Activated T-helper 17 cell treated with anti-CD3 and anti-CD28 coated beads, Interleukin-2, amount 50 U/mL, for 72 hours (primary cell): ENCODE data around the gene SH3BGRL3. TPM values are rescaled to one million over a fixed set of nuclear protein-coding genes. Genes with fewer than 3 reads are reported as not detected.
"Not testable (repeated sequence)": the region's sequence is repeated elsewhere in the genome, so short reads cannot be mapped to it uniquely, and the experiment has no call there.

Source experiments
- ATAC-seq: fragments of 150-1000 bp; cut with Tn5 transposase; replicated peaks from 2 replicates; pipeline ENCODE4 v1.10.0; 2021; ENCODE audit warnings: mild to moderate bottlenecking, moderate library complexity
- H3K27ac Mint-ChIP-seq: one replicate; pipeline ENCODE4 v1.8.0; 2022; ENCODE audit warnings: mixed read lengths
- H3K27me3 Mint-ChIP-seq: one replicate; pipeline ENCODE4 v1.8.0; 2022; ENCODE audit warnings: mixed read lengths
- H3K36me3 Mint-ChIP-seq: one replicate; pipeline ENCODE4 v1.8.0; 2022; ENCODE audit warnings: low read depth, mild to moderate bottlenecking, mixed read lengths
- H3K4me1 Mint-ChIP-seq: one replicate; pipeline ENCODE4 v1.8.0; 2022; ENCODE audit warnings: mixed read lengths
- H3K4me3 Mint-ChIP-seq: one replicate; pipeline ENCODE4 v1.8.0; 2022; ENCODE audit warnings: mild to moderate bottlenecking, mixed read lengths
- H3K9me3 Mint-ChIP-seq: one replicate; pipeline ENCODE4 v1.8.0; 2022; ENCODE audit warnings: mixed read lengths
- total RNA-seq, 2 donors: library from RNA; stranded (reverse); gene quantifications; one replicate each; pipeline ENCODE4 v1.2.3, GENCODE V29; 2022

The SH3BGRL3 gene
- total RNA-seq, 2 donors from 2014 or later, result 258 to 280 TPM

DNA sequence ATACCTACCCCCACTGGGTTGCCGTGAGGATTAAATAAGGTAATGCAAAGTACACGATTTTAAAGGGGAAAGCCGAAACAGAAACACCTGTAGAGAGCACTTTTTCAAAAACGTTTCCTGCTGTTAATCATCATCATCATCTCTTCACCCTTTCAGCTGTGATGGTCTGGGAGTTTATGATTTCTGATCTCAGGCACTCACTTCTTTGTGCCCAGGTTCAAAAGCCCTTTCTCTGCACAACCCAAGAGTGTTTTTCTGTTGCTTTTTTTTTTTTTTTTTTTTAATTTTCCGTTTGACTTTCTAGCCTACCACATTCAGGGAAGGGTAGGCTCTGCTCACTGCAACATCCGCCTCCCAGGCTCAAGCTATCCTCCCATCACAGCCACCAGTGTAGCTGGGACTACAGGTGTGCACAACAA lies 27.5 kb downstream of the SH3BGRL3 start:
- Mint-ChIP-seq H3K36me3 (peaks cover 4% of the 10 kb centered on the region), H3K4me1 (peaks cover 21% of the 10 kb centered on the region), H3K4me3 (peak overlapping the region; percentile 99), H3K27ac (peak overlapping the region; percentile 95), H3K9me3 (no peaks in the 10 kb centered on the region), H3K27me3 (no peaks in the 10 kb centered on the region)
- peak; percentile 8 for ATAC-seq

DNA sequence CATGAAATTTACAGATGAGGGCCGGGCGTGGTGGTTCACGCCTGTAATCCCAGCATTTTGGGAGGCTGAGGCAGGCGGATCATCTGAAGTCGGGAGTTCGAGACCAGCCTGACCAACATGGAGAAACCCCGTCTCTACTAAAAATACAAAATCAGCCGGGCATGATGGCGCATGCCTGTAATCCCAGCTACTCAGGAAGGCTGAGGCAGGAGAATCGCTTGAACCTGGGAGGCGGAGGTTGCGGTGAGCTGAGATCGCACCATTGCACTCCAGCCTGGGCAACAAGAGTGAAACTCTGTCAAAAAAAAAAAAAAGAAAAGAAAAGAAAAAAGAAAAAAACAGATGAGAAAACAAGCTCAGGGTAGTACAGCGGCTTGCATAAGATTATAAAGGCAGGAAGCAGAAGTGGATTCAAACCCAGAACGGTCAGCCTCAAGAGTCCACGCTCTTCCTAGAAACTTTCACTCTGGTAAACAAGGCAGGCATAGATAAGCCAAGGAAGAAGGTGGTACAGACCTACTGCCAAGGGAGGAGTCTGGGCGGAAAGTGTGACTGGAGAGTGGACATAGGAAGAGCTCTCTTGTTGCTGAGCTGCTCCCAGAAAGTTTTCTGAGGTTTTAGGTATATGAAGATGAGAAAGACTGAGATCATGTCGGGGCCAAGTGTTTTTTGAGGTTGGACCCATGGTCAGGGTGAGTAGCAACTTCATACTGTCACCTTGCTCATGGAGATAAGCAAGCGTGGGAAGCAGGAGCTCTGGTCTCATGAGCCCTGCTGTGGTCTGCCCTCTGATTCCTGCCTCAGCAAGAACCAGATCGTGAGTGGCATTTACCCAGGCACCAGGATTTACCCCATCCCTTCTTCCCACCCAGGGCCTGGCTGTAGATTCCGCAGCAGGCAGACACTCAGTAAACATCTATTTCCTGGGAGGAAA lies 28.3 kb downstream of the SH3BGRL3 start:
- ATAC-seq, result peak; percentile 80
- Mint-ChIP-seq H3K27ac (peak overlapping the region; percentile 95), H3K4me1 (peaks cover 21% of the 10 kb centered on the region), H3K4me3 (peak overlapping the region; percentile 99)
- not testable (repeated sequence) for H3K9me3 Mint-ChIP-seq, H3K36me3 Mint-ChIP-seq, H3K27me3 Mint-ChIP-seq

DNA sequence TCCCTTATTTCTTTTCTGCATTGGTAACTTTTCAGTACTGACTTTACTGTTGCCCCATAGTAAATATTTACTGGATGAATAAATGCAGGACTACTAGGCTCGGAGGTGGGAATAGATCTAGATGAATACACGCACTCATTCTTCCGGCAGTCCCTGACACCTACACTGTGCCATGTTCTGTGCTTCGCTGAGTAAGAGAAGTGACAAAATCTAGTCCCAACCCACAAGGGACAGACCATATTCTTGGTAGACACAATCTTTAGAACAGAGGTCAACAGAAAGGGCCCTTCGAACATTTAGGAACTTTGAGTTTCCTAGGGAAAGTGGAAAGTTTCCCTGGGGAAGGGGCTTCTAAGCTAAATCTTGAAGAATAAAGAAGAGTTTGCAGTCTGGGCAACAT lies 34.6 kb downstream of the SH3BGRL3 start:
- no peaks in the 10 kb centered on the region for H3K9me3 Mint-ChIP-seq
- H3K4me1 Mint-ChIP-seq, result peaks cover 26% of the 10 kb centered on the region
- H3K27me3 Mint-ChIP-seq, result no peaks in the 10 kb centered on the region
- peaks cover 21% of the 10 kb centered on the region for H3K36me3 Mint-ChIP-seq
- H3K27ac Mint-ChIP-seq, result peak overlapping the region; percentile 67
- peak overlapping the region; percentile 98 for H3K4me3 Mint-ChIP-seq
- ATAC-seq, result no peak

DNA sequence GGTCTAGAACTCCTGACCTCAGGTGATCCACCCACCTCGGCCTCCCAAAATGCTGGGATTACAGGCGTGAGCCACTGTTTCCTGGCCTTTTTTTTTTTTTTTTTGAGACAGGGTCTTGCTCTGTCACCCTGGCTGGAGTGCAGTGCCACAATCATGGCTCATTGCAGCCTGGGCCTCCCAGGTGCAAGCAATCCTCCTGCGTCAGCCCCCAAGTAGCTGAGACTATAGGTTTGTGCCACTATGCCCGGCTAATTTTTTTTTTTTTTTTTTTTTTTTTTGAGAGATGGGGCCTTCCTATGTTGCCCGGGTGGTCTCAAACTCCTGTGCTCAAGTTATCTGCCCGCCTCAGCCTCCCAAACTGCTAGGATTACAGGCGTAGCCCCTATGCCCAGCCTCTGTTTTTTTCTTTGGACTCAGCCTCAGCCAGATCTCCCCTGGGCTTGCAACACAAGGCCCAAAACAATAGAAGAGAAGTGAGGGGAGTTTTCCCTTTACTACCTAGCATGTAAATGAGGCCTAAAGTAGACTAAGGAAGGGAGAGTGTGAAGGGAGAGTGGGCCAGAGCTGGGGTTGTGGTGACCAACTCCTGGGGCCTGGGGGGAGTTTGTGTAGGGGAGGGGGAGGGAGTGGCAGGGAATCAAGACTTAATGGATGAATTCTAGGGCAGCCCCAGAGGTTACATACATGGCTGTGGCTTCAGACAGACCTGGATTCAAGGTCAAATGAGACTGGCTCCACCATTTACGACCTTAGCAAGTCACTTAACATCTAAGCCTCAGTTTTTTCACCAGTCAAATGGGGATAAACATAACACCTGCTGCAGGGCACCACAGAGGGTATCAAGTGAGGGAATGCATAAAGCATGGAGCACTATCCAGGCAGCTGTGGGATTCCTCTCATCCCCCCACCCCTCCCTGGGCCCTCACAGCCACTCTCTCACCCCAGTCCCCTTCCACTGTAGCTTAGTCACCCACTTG lies 36.3 kb downstream of the SH3BGRL3 start:
- Mint-ChIP-seq H3K36me3 (peaks cover 37% of the 10 kb centered on the region), H3K27ac (peak overlapping the region; percentile 67), H3K27me3 (no peaks in the 10 kb centered on the region), H3K4me3 (peak overlapping the region; percentile 98), H3K4me1 (peaks cover 32% of the 10 kb centered on the region), H3K9me3 (no peaks in the 10 kb centered on the region)
- ATAC-seq, result no peak

DNA sequence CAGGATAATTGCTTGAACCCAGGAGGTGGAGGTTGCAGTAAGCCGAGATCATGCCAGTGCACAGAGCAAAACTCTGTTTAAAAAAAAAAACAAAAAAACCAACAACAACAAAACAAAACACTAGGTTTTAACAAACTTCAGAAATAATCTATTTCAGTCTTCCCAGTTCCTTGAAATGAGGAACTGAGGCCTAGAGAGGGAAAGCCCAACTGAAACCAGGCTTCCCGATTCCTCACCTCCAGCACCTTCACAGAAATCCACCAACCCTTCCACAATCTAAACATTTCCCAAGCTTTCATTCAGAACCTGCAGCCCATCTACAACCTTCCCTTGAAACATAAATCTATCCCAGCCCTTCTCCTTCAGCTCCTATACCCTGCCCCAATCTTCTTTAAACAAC lies 37.3 kb downstream of the SH3BGRL3 start:
- no peaks in the 10 kb centered on the region for H3K27me3 Mint-ChIP-seq
- peak overlapping the region; percentile 96 for H3K27ac Mint-ChIP-seq
- peaks cover 46% of the 10 kb centered on the region for H3K36me3 Mint-ChIP-seq
- no peaks in the 10 kb centered on the region for H3K9me3 Mint-ChIP-seq
- H3K4me1 Mint-ChIP-seq, result peaks cover 36% of the 10 kb centered on the region
- peak overlapping the region; percentile 98 for H3K4me3 Mint-ChIP-seq
- no peak for ATAC-seq

DNA sequence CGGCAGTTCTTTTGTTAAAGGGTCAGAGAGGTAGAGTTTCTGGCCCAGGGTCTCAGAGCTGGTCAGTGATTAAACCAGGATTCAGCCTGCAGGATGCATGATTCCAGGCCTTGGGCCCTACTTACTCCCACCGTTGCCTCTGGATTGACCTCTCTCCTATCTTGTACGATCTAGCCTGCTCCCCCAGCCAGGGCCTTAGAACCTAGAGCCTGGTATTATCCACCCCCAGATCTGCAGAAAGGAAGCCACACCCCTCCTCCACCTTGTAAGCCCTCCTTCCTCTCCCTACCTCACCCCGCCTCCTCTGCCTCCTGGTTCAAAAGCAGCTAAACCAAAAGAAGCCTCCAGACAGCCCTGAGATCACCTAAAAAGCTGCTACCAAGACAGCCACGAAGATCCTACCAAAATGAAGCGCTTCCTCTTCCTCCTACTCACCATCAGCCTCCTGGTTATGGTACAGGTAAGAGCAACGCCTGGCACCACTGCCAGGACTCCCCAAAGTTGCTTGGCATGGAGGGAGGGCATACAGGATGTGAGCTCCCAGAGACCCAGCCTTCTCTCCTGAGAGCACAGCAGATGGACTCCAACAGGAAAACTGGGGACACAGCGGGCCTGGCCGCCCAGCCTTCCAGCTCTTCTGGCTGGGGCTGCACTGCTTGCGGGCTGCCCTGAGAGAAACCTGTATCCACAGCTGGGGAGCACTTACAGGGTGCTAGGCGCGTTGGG lies 37.9 kb downstream of the SH3BGRL3 start, which contains the start of gene CD52:
Gene CD52 (plus strand): TSS at position 347 of the 726 bp plus-strand sequence. CDS start 60 bp downstream, at position 407.
- peaks cover 53% of the 10 kb centered on the region for H3K36me3 Mint-ChIP-seq
- no peaks in the 10 kb centered on the region for H3K9me3 Mint-ChIP-seq
- peak within 1 kb of the TSS; percentile 96 for H3K27ac Mint-ChIP-seq
- no peaks in the 10 kb centered on the region for H3K27me3 Mint-ChIP-seq
- peak within 1 kb of the TSS; percentile 98 for H3K4me3 Mint-ChIP-seq
- H3K4me1 Mint-ChIP-seq, result peaks cover 36% of the 10 kb centered on the region
- peak; percentile 65 for ATAC-seq

DNA sequence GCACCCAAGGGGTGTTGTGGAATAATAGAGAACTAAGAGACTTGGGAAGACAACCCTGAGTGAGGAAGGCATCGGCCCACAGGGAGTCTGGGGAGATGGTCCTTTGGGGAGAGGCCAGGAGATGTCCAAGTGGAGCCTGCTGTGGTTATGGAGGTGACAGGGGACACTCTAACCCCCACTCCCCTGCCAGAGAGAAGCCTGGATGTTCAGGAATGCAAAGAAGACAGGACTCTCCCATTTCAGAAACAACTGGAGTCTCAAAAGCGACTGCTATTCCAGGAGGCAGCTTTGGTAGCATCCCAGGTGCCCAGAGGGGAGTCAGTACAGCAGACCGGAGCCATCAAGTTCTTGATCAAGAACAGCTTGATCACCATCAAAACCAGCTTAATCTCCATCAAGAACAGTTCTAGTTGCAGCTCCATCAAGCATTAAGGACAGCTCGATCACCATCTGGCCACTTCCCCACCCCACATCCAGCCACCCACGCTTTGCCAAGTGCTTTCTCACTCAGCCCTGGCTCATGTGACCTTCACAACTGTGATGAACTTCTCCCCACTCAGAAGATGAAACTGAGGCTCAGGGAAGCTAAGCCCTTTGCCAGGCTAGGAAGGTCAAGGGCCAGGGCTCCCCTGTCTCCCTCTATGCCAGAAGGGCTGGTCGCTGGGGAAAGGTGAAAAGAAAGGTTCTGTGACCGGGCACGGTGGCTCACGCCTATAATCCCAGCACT lies 38.6 kb downstream of the SH3BGRL3 start:
- no peaks in the 10 kb centered on the region for H3K9me3 Mint-ChIP-seq
- ATAC-seq, result peak; percentile 59

DNA sequence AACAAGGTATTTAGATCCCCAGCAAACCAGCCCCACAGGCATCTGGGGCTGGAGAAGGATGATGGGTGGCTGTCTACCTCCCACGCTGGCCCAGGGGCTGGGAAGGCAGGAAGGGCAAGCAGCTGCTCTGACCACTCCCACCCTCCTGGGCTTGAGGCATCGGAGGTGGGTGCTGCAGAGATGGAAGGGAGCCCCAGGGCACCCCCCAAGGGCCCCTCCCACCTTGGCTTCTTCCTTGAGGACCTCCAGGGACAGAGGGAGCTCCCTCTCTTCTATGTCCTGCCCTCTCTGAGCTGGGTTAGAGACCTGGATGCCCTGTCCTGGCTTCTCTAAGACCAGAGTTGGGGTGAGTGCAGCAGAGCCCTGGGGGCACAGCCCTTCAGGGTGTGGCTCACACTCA lies 41.0 kb downstream of the SH3BGRL3 start:
- H3K36me3 Mint-ChIP-seq, result peaks cover 71% of the 10 kb centered on the region
- no peak for ATAC-seq
- peak overlapping the region; percentile 98 for H3K4me3 Mint-ChIP-seq
- peaks cover 21% of the 10 kb centered on the region for H3K4me1 Mint-ChIP-seq
- no peaks in the 10 kb centered on the region for H3K9me3 Mint-ChIP-seq
- H3K27me3 Mint-ChIP-seq, result no peaks in the 10 kb centered on the region
- H3K27ac Mint-ChIP-seq, result peak overlapping the region; percentile 77

More for the DNA sequence above, 38.6 kb downstream of the SH3BGRL3 start:
- Mint-ChIP-seq H3K27ac (peak overlapping the region; percentile 96), H3K4me3 (peak overlapping the region; percentile 98), H3K27me3 (no peaks in the 10 kb centered on the region), H3K36me3 (peaks cover 60% of the 10 kb centered on the region), H3K4me1 (peaks cover 36% of the 10 kb centered on the region)

DNA sequence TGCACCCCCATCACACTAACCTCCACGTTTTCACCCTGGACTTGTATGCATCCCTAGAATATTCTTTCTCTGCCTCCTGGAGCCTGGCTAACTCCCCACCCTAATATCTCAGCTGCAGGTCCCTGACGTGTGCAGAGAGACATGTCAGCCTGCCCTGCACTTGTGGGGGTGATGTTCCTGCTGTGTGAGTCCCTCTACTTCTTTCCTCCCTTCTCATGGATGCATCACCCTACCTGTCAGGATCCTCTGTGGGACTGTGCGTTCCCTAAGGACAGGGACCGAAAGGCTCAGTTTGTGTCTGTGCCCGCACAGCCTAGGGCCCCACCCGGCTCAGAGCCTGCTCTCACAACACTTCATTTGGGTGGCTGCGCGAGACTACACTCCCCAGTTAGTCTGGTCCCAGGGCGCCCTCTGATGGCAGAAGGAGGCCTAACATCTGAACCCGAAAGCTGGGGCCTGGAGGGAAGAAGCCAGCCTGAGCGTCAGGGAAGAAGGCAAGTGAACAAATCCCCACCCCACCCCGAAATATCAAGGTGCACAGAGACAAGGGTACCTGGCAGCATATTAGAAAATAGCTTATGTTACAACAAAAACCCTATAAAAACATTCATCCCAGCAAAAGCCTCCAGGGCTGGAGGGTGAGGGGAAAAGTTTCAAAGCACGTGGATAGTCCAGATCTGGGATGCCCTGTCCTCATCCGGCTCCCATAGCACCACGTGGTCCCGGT lies 41.6 kb downstream of the SH3BGRL3 start:
- H3K27me3 Mint-ChIP-seq, result no peaks in the 10 kb centered on the region
- H3K9me3 Mint-ChIP-seq, result no peaks in the 10 kb centered on the region
- H3K27ac Mint-ChIP-seq, result peak overlapping the region; percentile 77
- H3K4me3 Mint-ChIP-seq, result peak overlapping the region; percentile 98
- ATAC-seq, result peak; percentile 60
- peaks cover 71% of the 10 kb centered on the region for H3K36me3 Mint-ChIP-seq
- H3K4me1 Mint-ChIP-seq, result peaks cover 21% of the 10 kb centered on the region

DNA sequence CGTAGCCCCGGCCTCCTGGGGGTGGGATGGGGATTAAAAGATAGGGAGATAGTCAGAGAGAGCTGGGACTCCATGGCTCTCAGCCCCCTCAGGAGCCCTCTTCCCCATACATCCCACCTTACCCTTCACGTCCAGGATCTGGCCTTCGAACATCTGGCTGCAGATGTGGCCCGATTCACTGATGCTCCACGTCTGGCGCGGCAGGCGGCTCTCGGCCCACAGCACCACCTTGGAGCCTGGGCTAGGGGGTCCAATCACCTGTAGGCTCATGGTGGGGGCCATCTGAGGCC lies 42.1 kb downstream of the SH3BGRL3 start:
- Mint-ChIP-seq H3K4me3 (peak overlapping the region; percentile 98), H3K9me3 (no peaks in the 10 kb centered on the region), H3K36me3 (peaks cover 71% of the 10 kb centered on the region), H3K27ac (no peak overlapping the region), H3K27me3 (no peaks in the 10 kb centered on the region), H3K4me1 (peaks cover 20% of the 10 kb centered on the region)
- no peak for ATAC-seq

DNA sequence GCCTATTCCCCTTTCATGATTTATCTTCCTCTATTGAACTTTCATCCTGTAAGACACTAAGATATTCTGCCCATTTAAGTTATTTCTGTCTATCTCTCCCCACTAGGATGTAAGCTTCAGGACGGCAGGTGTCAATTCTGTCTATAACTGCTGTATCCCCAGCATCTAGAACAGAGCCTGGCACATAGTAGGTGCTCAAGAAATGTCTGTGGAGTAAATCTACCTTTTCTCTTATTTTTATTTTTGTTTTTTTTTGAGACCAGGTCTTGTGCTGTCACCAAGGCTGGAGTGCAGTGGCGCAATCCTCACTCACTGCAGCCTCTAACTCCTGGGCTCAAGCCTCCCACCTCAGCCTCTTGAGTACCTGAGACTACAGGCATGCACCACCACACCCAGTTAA lies 43.5 kb downstream of the SH3BGRL3 start:
- no peak for ATAC-seq
- Mint-ChIP-seq H3K9me3 (no peaks in the 10 kb centered on the region), H3K27ac (peak overlapping the region; percentile 11), H3K27me3 (no peaks in the 10 kb centered on the region), H3K4me1 (peaks cover 10% of the 10 kb centered on the region), H3K36me3 (peaks cover 62% of the 10 kb centered on the region), H3K4me3 (no peak overlapping the region)

DNA sequence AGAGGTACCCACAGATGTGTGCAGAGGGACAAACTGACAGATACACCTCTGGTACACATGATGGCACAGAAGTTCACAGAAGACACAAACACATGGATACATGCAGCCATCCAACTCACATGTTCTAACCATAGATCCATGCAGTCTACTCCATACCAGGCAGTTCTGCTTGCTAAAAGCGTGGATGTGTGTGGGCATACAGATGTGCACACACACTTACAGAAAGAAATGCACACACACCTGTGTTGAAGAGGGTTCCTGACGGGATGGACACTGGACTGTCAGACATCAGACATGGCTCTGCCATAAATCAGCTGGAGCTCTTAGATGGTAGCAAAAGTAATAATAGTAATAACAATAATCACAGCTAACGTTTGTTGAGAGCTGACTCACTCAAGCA lies 44.7 kb downstream of the SH3BGRL3 start:
- ATAC-seq, result no peak
- no peaks in the 10 kb centered on the region for H3K9me3 Mint-ChIP-seq
- no peak overlapping the region for H3K4me3 Mint-ChIP-seq
- H3K27ac Mint-ChIP-seq, result no peak overlapping the region
- no peaks in the 10 kb centered on the region for H3K27me3 Mint-ChIP-seq
- peaks cover 50% of the 10 kb centered on the region for H3K36me3 Mint-ChIP-seq
- peaks cover 10% of the 10 kb centered on the region for H3K4me1 Mint-ChIP-seq

DNA sequence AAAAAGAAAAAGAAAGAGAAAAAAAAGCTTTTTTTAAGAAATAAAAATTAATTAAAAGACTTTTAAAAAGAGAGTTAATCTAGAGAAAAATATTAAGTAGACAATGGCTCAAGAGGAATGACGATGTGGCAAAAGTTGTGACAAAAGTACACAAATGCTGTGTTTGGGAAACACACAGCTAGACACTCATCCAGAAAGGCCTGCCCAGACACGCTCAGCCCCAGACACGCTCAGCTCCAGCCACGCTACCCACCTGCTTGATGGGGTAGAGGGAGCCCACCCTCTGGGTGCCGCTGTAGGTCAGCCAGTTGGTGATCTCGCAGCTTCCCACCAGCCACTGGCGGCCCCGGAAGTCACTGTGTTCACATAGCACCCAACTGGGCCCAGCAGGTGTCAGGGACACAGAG lies 48.1 kb downstream of the SH3BGRL3 start:
- ATAC-seq, result no peak
- Mint-ChIP-seq H3K4me1 (no peaks in the 10 kb centered on the region), H3K36me3 (peaks cover 16% of the 10 kb centered on the region), H3K4me3 (no peak overlapping the region), H3K9me3 (no peaks in the 10 kb centered on the region), H3K27ac (no peak overlapping the region), H3K27me3 (no peaks in the 10 kb centered on the region)
